GM23338 (cell line): ENCODE measurements around the gene ALDH3A2. TPM values are rescaled to one million over a fixed set of nuclear protein-coding genes. Genes with fewer than 3 reads are reported as not detected.

ENCODE experiments used
- ATAC-seq: fragments of 200-7000 bp; cut with Tn5 transposase; 3 replicates; pipeline ENCODE4 v1.9.1; 2020
- DNase-seq: peaks from one replicate; pipeline ENCODE4 v3.0.0-alpha.2; 2015; ENCODE audit warnings: low spot score
- H2AFZ ChIP-seq: fragments of 200-600 bp; sonication (generic); 2 replicates; pipeline ENCODE4 v1.8.0; 2016; ENCODE audit warnings: antibody characterized with exemption, mild to moderate bottlenecking, moderate library complexity
- H3F3A ChIP-seq: fragments of 200-600 bp; sonication (generic); replicated peaks from 2 replicates; pipeline ENCODE4 v1.8.0; 2017; ENCODE audit warnings: antibody characterized with exemption, mixed run types, low read depth
- H3K27ac ChIP-seq: fragments of 200-600 bp; sonication (generic); 2 replicates; pipeline ENCODE4 v1.6.1; 2016; ENCODE audit warnings: low read depth
- H3K27me3 ChIP-seq: fragments of 200-600 bp; sonication (generic); 2 replicates; pipeline ENCODE4 v1.8.0; 2016; ENCODE audit warnings: mild to moderate bottlenecking, mixed run types, moderate library complexity; ENCODE audit not compliant: insufficient read depth
- H3K36me3 ChIP-seq: fragments of 200-600 bp; sonication (generic); 2 replicates; pipeline ENCODE4 v1.8.0; 2016; ENCODE audit warnings: mild to moderate bottlenecking; ENCODE audit not compliant: insufficient read depth
- H3K4me1 ChIP-seq: fragments of 200-600 bp; sonication (generic); 2 replicates; pipeline ENCODE4 v1.8.0; 2016; ENCODE audit warnings: mild to moderate bottlenecking, moderate library complexity; ENCODE audit not compliant: insufficient read depth
- H3K4me2 ChIP-seq: fragments of 200-600 bp; sonication (generic); 2 replicates; pipeline ENCODE4 v1.7.1; 2017; ENCODE audit warnings: mixed run types
- H3K4me3 ChIP-seq: fragments of 200-600 bp; sonication (generic); 2 replicates; pipeline ENCODE4 v1.6.1; 2016; ENCODE audit warnings: mixed run types
- H3K79me2 ChIP-seq: fragments of 200-600 bp; sonication (generic); replicated peaks from 2 replicates; pipeline ENCODE4 v1.8.0; 2017; ENCODE audit warnings: mild to moderate bottlenecking; ENCODE audit not compliant: insufficient read depth
- H3K9me2 ChIP-seq: fragments of 200-600 bp; sonication (generic); 2 replicates; pipeline ENCODE4 v1.8.0; 2017; ENCODE audit not compliant: insufficient read depth
- H4K20me1 ChIP-seq: fragments of 200-600 bp; sonication (generic); replicated peaks from 2 replicates; pipeline ENCODE4 v1.8.0; 2017; ENCODE audit warnings: mild to moderate bottlenecking; ENCODE audit not compliant: insufficient read depth
- H3K27ac Mint-ChIP-seq: 2 replicates; pipeline ENCODE4 v1.8.0; 2020; ENCODE audit warnings: inconsistent platforms, mild to moderate bottlenecking, moderate library complexity, mixed read lengths
- H3K27me3 Mint-ChIP-seq: 3 replicates; pipeline ENCODE4 v1.8.0; 2022; ENCODE audit warnings: low read depth, mild to moderate bottlenecking, moderate library complexity, mixed read lengths, inconsistent platforms; ENCODE audit not compliant: insufficient read depth, poor library complexity
- H3K36me3 Mint-ChIP-seq: 3 replicates; pipeline ENCODE4 v1.8.0; 2021; ENCODE audit warnings: low read depth, mild to moderate bottlenecking, inconsistent platforms, moderate library complexity, mixed read lengths
- H3K4me1 Mint-ChIP-seq: 3 replicates; pipeline ENCODE4 v1.8.0; 2020; ENCODE audit warnings: mild to moderate bottlenecking, inconsistent platforms, mixed read lengths
- H3K4me3 Mint-ChIP-seq: 3 replicates; pipeline ENCODE4 v1.8.0; 2021; ENCODE audit warnings: moderate library complexity, mild to moderate bottlenecking, inconsistent platforms, mixed read lengths
- H3K9me3 Mint-ChIP-seq: 3 replicates; pipeline ENCODE4 v1.8.0; 2020; ENCODE audit warnings: moderate library complexity, mild to moderate bottlenecking, inconsistent platforms, mixed read lengths
- CREB1 ChIP-seq: fragments of 250-450 bp; sonication (Bioruptor Pico); IDR thresholded peaks from 2 replicates; pipeline ENCODE4 v1.5.0; 2020; ENCODE audit warnings: low read depth, mild to moderate bottlenecking, moderate library complexity
- CTCF ChIP-seq, 2 experiments: fragments of 200-600 bp in 1 of 2; sonication (generic) in 1 of 2; conservative IDR thresholded peaks; 2 replicates each; pipeline versions ENCODE4 v1.5.1 to v1.6.1; 2016 to 2017; ENCODE audit warnings: antibody characterized with exemption in 2 of 2, low read depth in 2 of 2, mild to moderate bottlenecking in 2 of 2, moderate library complexity in 1 of 2
- ETS1 ChIP-seq: IDR thresholded peaks from 2 replicates; pipeline ENCODE4 v1.6.1; 2016; ENCODE audit warnings: antibody characterized with exemption
- EZH2 ChIP-seq: fragments of 200-600 bp; sonication (generic); IDR thresholded peaks from one replicate; pipeline ENCODE4 v1.8.0; 2017; ENCODE audit warnings: antibody characterized with exemption, mild to moderate bottlenecking, low read depth; ENCODE audit not compliant: unreplicated experiment
- EZH2phosphoT487 ChIP-seq: fragments of 200-600 bp; sonication (generic); IDR thresholded peaks from one replicate; pipeline ENCODE4 v1.8.1; 2018; ENCODE audit warnings: antibody characterized with exemption; ENCODE audit not compliant: unreplicated experiment
- JUNB ChIP-seq: IDR thresholded peaks from one replicate; pipeline ENCODE4 v1.6.1; 2016; ENCODE audit warnings: antibody characterized with exemption; ENCODE audit not compliant: unreplicated experiment
- NANOG ChIP-seq: IDR thresholded peaks from 2 replicates; pipeline ENCODE4 v1.6.1; 2016; ENCODE audit warnings: antibody characterized with exemption, borderline replicate concordance
- POLR2AphosphoS5 ChIP-seq: IDR thresholded peaks from 2 replicates; pipeline ENCODE4 v1.6.1; 2016; ENCODE audit warnings: antibody characterized with exemption, low read depth
- REST ChIP-seq: IDR thresholded peaks from one replicate; pipeline ENCODE4 v1.6.1; 2018; ENCODE audit warnings: antibody characterized with exemption; ENCODE audit not compliant: unreplicated experiment
- STAT1 ChIP-seq: IDR thresholded peaks from one replicate; pipeline ENCODE4 v1.6.1; 2016; ENCODE audit warnings: antibody characterized with exemption; ENCODE audit not compliant: unreplicated experiment
- ZNF114 ChIP-seq: fragments of 250-450 bp; sonication (Bioruptor Pico); IDR thresholded peaks from 2 replicates; pipeline ENCODE4 v1.5.0; 2020; ENCODE audit warnings: mild to moderate bottlenecking, moderate library complexity
- ZNF331 ChIP-seq: fragments of 250-450 bp; sonication (Bioruptor Pico); IDR thresholded peaks from 2 replicates; pipeline ENCODE4 v1.5.0; 2020; ENCODE audit warnings: low read depth, mild to moderate bottlenecking, moderate library complexity
- ZNF462 ChIP-seq: fragments of 250-450 bp; sonication (Bioruptor Pico); IDR thresholded peaks from 2 replicates; pipeline ENCODE4 v1.5.0; 2020; ENCODE audit warnings: mild to moderate bottlenecking, moderate library complexity
- polyA plus RNA-seq: library from polyadenylated mRNA; unstranded; fragments of >200 nt; fragmentation: Nextera tagmentation; extraction: Ambion mirVana; gene quantifications from 2 replicates; pipeline ENCODE4 v1.2.1, GENCODE V29; 2016
- total RNA-seq: library from RNA; depleted of rRNA; stranded (reverse); fragments of >200 nt; shearing (Covaris generic); gene quantifications from 2 replicates; pipeline ENCODE4 v1.2.3, GENCODE V29; 2014

ALDH3A2 gene
- total and polyA plus RNA-seq, 2 experiments from 2014 or later, result 31.3 to 159 TPM

GRCh38 chr17:19716108-19717030, 67.8 kb downstream of the ALDH3A2 start, which contains the start of gene SLC47A2:
Gene SLC47A2 (minus strand): TSS chr17:19716584. CDS start chr17:19716555, 29 bp downstream.
- H3K27me3 ChIP-seq, result no peaks in the 10 kb centered on the region
- ATAC-seq (no peak), DNase-seq (no peak)
- no peaks in the 10 kb centered on the region for H3K36me3 ChIP-seq
- no peaks in the 10 kb centered on the region for H3K79me2 ChIP-seq
- no peaks in the 10 kb centered on the region for H4K20me1 ChIP-seq
- no peak within 1 kb of the TSS for H2AFZ ChIP-seq
- H3K4me3 ChIP-seq, result no peak within 1 kb of the TSS
- peaks cover 11% of the 10 kb centered on the region for H3K27me3 Mint-ChIP-seq
- TF ChIP-seq POLR2AphosphoS5, result no peak
- TF ChIP-seq ETS1, result no peak
- no peak for TF ChIP-seq REST
- TF ChIP-seq NANOG, result no peak
- TF ChIP-seq CTCF (conservative IDR thresholded peaks at IDR 0.05; ENCODE audit: low read depth in 2 of 2), result no peak
- TF ChIP-seq CREB1, result no peak
- TF ChIP-seq STAT1, result no peak
- TF ChIP-seq ZNF462 (CRISPR knock-in tag), result no peak
- no peak for TF ChIP-seq JUNB
- TF ChIP-seq EZH2, result no peak
- TF ChIP-seq ZNF114, result no peak
- no peak for TF ChIP-seq ZNF331
- TF ChIP-seq EZH2phosphoT487, result no peak
- H3K4me3 Mint-ChIP-seq, result no peak within 1 kb of the TSS
- H3K36me3 Mint-ChIP-seq, result no peaks in the 10 kb centered on the region
- H3K4me2 ChIP-seq, result no peak within 1 kb of the TSS
- H3K4me1 ChIP-seq, result 0 out of 2 replicates have a peak, but pooled peaks cover 6% of the 10 kb centered on the region
- H3K9me3 Mint-ChIP-seq, result no peaks in the 10 kb centered on the region; the same call in 2 of the 3 replicates
- H3F3A ChIP-seq, result no peaks in the 10 kb centered on the region
- peaks cover 16% of the 10 kb centered on the region for H3K4me1 Mint-ChIP-seq
- no peak within 1 kb of the TSS for H3K27ac ChIP-seq
- H3K27ac Mint-ChIP-seq, result no peak within 1 kb of the TSS
- no peaks in the 10 kb centered on the region for H3K9me2 ChIP-seq
